DOHH2 (cell line): ENCODE measurements around the gene NEBL.

Source experiments
- CTCF ChIP-seq: fragments of 200-600 bp; sonication (generic); IDR thresholded peaks from one replicate; pipeline ENCODE4 v1.5.1; 2014; ENCODE audit warnings: antibody characterized with exemption, mild to moderate bottlenecking, low read depth, low read length; ENCODE audit not compliant: poor library complexity, severe bottlenecking
- EZH2phosphoT487 ChIP-seq: fragments of 200-600 bp; sonication (generic); IDR thresholded peaks from 2 replicates; pipeline ENCODE4 v1.6.1; 2017; ENCODE audit warnings: borderline replicate concordance, mild to moderate bottlenecking, antibody characterized with exemption, low read length, moderate library complexity, mixed read lengths

DNA sequence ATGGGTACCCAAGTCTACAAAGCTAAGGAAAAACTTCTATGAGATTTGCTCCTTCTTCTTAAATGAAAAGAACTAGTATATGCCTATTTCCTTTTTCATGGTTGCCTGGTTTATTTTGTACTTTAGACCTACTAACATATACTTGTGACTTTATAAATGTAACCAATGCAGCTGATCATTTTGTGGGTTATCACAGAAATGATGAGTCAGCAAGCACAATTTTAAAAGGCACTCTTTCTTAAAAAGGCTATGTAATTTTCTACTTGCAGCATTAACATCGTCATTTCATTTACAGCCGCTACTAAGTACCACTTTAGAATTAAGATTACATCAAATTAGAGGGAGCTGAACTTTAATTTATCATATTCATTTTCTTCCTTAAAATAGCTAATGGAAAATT lies 13.6 kb downstream of the NEBL start:
- no peak for TF ChIP-seq CTCF
- TF ChIP-seq EZH2phosphoT487 = no peak
